ENCODE data around the gene ST6GAL1.

DNA sequence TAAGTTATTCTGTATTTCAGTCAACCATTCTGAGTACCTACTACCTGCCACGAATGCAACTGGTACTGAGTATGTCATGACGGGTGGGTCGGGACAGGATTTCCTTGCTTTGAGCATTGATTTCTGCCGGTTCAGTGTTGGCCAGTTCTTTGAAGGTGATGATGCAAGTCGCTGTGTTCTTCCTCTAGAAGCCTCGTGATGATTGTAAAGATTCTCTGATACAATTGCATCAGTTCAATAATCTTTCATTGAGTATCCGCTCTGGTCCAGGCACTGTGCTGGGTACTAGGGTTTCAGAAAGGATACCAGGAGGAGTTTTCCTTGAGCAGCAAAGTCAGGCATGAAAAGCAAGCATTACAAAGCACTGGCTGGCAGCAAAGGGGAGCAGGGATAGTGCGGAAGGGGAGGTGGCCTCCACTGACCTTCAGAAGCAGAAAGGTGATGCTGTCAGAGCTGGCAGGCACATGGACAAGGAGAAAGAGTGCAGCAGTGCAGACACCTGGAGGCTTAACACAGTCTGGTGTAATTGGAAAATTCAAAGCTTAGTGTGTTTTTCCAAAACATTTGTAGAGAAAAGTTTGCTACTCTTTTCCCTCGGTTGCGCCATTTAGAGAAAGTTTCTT, 108.9 kb downstream of the ST6GAL1 start:
- TF ChIP-seq CTCF (conservative IDR thresholded peaks at IDR 0.05; ENCODE audit: low read depth in 2 of 2) (no peak), ZNF462 (CRISPR knock-in tag; IDR thresholded peaks at IDR 0.05) (no peak)
